Common myeloid progenitor, CD34-positive (primary cell): ENCODE data around the gene KXD1.
A peak's percentile ranks its signal among the peaks of the same experiment; 100 is the strongest.

Experiments
- CTCF ChIA-PET: fragments of 350-600 bp; sonication (Branson Sonifier 250); formaldehyde crosslinking; loops from one replicate; lab custom pipeline; 2021; ENCODE audit warnings: antibody characterized with exemption; lab: Charles Lee
- POLR2A ChIA-PET: fragments of 350-600 bp; sonication (Branson Sonifier 250); formaldehyde crosslinking; loops from one replicate; lab custom pipeline; 2021; ENCODE audit warnings: antibody characterized with exemption; lab: Charles Lee
- DNase-seq, 3 donors: peaks; one replicate each; pipeline versions ENCODE4 v3.0.0 to v3.0.0-alpha.2; 2013
- H3K27ac ChIP-seq, 2 experiments: 1 replicate in 1 of 2; 2 replicates in 1 of 2; pipeline ENCODE4 v1.7.0; 2013; ENCODE audit warnings: inconsistent platforms in 2 of 2, low read length in 2 of 2, mild to moderate bottlenecking in 2 of 2, low read depth in 1 of 2, moderate library complexity in 1 of 2; ENCODE audit not compliant: severe bottlenecking in 2 of 2, insufficient read depth in 1 of 2, poor library complexity in 1 of 2
- H3K27me3 ChIP-seq, 5 experiments: replicated peaks in 2 of 5; 1 replicate in 3 of 5; 2 replicates in 2 of 5; pipeline versions ENCODE4 v1.6.1 to v1.7.0; 2013; ENCODE audit warnings: low read length in 4 of 5, mild to moderate bottlenecking in 2 of 5, moderate library complexity in 2 of 5, inconsistent platforms in 1 of 5; ENCODE audit not compliant: insufficient read depth in 5 of 5, control insufficient read depth in 4 of 5
- H3K36me3 ChIP-seq, 4 experiments: 1 replicate in 2 of 4; 2 replicates in 2 of 4; pipeline versions ENCODE4 v1.6.1 to v1.7.0; 2013; ENCODE audit warnings: low read length in 3 of 4, control low read depth in 1 of 4, mild to moderate bottlenecking in 1 of 4; ENCODE audit not compliant: control insufficient read depth in 4 of 4, insufficient read depth in 4 of 4
- H3K4me1 ChIP-seq, 4 experiments: 1 replicate in 3 of 4; 2 replicates in 1 of 4; pipeline versions ENCODE4 v1.6.1 to v1.7.1; 2013; ENCODE audit warnings: low read length in 3 of 4, mild to moderate bottlenecking in 3 of 4, control low read depth in 1 of 4, inconsistent platforms in 1 of 4, moderate library complexity in 1 of 4; ENCODE audit not compliant: control insufficient read depth in 4 of 4, insufficient read depth in 4 of 4; ENCODE audit errors: control extremely low read depth in 1 of 4
- H3K4me3 ChIP-seq, 7 experiments: 1 replicate in 4 of 7; 2 replicates in 3 of 7; pipeline versions ENCODE4 v1.5.1 to v1.7.0; 2013; ENCODE audit warnings: mild to moderate bottlenecking in 7 of 7, low read length in 6 of 7, moderate library complexity in 6 of 7, inconsistent platforms in 2 of 7, low read depth in 2 of 7, control low read depth in 1 of 7; ENCODE audit not compliant: insufficient read depth in 4 of 7, control insufficient read depth in 1 of 7; ENCODE audit errors: extremely low read depth in 1 of 7
- H3K9me3 ChIP-seq, 5 experiments: 1 replicate in 4 of 5; 2 replicates in 1 of 5; pipeline versions ENCODE4 v1.6.1 to v1.7.1; 2013; ENCODE audit warnings: low read length in 4 of 5, mild to moderate bottlenecking in 2 of 5, inconsistent platforms in 1 of 5, low read depth in 1 of 5, moderate library complexity in 1 of 5; ENCODE audit not compliant: control insufficient read depth in 4 of 5, insufficient read depth in 2 of 5; ENCODE audit errors: control extremely low read depth in 1 of 5
- WGBS: methylation state at CpG from one replicate; pipeline ENCODE4 v1.1.5; 2013; ENCODE audit not compliant: insufficient coverage; 5-methylcytosine and 5-hydroxymethylcytosine counted together

Gene KXD1

DNA sequence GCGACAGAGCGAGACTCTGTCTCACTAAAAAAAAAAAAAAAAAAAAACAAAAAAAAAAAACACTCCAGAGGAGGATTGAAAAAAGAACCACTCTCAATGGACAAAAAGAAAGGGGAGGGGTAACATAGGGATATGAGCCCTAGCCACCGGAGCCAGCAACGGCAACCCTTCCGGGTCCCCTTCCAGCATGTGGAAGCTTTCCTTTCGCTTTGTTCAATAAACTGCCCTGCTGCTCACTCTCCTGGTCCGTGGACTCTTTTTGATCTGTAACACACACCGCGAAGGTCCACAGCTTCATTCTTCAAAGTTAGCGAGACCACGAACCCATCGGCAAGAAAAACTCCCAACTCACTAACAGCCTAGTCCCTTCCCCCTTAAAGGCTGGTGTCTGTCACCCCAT lies 29.9 kb downstream of the KXD1 start:
- H3K9me3 ChIP-seq, result no peaks in the 10 kb centered on the region
- ChIA-PET POLR2A (interaction anchor here (2.6 kb wide), 1 partner anchor 16 kb away, joined by 15 read pairs; the partner anchor contains the start of gene UBA52), CTCF (interaction anchor here (0.5 to 4.5 kb wide), 11 partner anchors 9 to 260 kb away, joined by 3 to 43 read pairs (median 4); partner anchors contain the start of genes ELL, TMEM59L and UBA52)
- H3K36me3 ChIP-seq, result peaks cover 0 to 14% (median 7%) of the 10 kb centered on the region in 4 experiments
- peak overlapping the region in 2 of 7 experiments; percentile 78 to 79 for H3K4me3 ChIP-seq
- peaks cover 5 to 42% (median 28%) of the 10 kb centered on the region in 4 experiments for H3K4me1 ChIP-seq
- H3K27ac ChIP-seq, result no peak overlapping the region
- no peaks in the 10 kb centered on the region for H3K27me3 ChIP-seq
- WGBS, result 90% methylated on average over 10 of the region's 12 CpGs
- peak in 1 of 3 donors; percentile 29 for DNase-seq

DNA sequence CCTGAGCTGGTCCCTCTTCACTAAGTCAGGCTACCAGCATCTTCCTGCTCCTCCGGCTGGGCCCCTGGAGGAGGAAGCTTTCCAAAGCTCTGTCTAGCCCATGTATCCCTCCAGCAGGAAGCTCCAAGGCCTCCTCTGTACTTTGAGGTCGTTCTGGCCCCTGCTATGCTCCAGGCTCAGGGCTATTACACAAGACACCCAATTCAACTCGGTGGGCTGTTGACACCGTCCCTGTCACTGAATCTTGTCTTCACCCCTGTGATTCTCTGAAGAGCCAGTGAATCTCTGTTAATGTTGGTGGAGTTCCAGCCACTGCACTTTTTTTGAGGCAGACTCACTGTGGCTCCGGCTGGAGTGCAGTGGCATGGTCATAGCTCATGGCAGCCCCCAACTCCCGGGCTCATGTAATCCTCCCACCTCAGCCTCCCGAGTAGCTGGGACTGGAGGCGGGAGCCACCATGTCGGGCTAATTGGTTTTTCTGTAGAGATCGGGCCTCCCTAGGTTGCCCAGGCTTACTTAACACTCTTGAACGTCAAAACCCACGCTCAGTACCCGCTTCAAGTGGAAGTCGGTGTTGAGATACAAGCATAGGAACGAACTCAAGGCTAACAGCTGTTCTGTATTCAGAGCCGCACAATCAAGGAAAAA lies 30.4 kb downstream of the KXD1 start:
- peaks cover 5 to 42% (median 28%) of the 10 kb centered on the region in 4 experiments for H3K4me1 ChIP-seq
- peaks cover 0 to 14% (median 7%) of the 10 kb centered on the region in 4 experiments for H3K36me3 ChIP-seq
- DNase-seq, result peak in 1 of 3 donors; percentile 35
- H3K27me3 ChIP-seq, result no peaks in the 10 kb centered on the region
- H3K4me3 ChIP-seq, result peak overlapping the region; percentile 56 to 84 (median 71)
- H3K9me3 ChIP-seq, result no peaks in the 10 kb centered on the region
- ChIA-PET POLR2A (interaction anchor here (0.9 to 2.6 kb wide), 2 partner anchors 16 to 85 kb away, joined by 3 to 15 read pairs; partner anchors contain the start of gene UBA52), CTCF (interaction anchor here (0.5 to 4.5 kb wide), 14 partner anchors 9 to 260 kb away, joined by 3 to 43 read pairs (median 3); partner anchors contain the start of genes ELL, TMEM59L and UBA52)
- 39% methylated on average over 9 of the region's 16 CpGs for WGBS
- peak overlapping the region in 1 of 2 experiments; percentile 81 for H3K27ac ChIP-seq

- ChIA-PET CTCF (interaction anchor here (0.6 to 4.5 kb wide), 18 partner anchors 8 to 278 kb away, joined by 3 to 43 read pairs (median 4); partner anchors contain the start of genes TMEM59L and UBA52), POLR2A (interaction anchor here (0.6 to 2.6 kb wide), 5 partner anchors 12 to 86 kb away, joined by 3 to 15 read pairs (median 3); partner anchors contain the start of gene UBA52)
- peak; percentile 90 to 94 (median 92) for DNase-seq
- H3K27me3 ChIP-seq, result peaks cover 0 to 3% (median 0%) of the 10 kb centered on the region in 5 experiments
- peak within 1 kb of the TSS in 1 of 2 experiments; percentile 81 for H3K27ac ChIP-seq
- H3K9me3 ChIP-seq, result no peaks in the 10 kb centered on the region
- peak within 1 kb of the TSS; percentile 56 to 84 (median 71) for H3K4me3 ChIP-seq
- peaks cover 5 to 48% (median 30%) of the 10 kb centered on the region in 4 experiments for H3K4me1 ChIP-seq
- H3K36me3 ChIP-seq, result peaks cover 0 to 14% (median 7%) of the 10 kb centered on the region in 4 experiments
- 0% methylated on average over 49 of the region's 72 CpGs for WGBS
Measured at GRCh38 chr19:18588611-18589379, 31.1 kb downstream of the KXD1 start, which contains the start of gene REX1BD. TSS of gene REX1BD (plus strand) at chr19:18588798. CDS start at chr19:18588802, 4 bp downstream.

DNA sequence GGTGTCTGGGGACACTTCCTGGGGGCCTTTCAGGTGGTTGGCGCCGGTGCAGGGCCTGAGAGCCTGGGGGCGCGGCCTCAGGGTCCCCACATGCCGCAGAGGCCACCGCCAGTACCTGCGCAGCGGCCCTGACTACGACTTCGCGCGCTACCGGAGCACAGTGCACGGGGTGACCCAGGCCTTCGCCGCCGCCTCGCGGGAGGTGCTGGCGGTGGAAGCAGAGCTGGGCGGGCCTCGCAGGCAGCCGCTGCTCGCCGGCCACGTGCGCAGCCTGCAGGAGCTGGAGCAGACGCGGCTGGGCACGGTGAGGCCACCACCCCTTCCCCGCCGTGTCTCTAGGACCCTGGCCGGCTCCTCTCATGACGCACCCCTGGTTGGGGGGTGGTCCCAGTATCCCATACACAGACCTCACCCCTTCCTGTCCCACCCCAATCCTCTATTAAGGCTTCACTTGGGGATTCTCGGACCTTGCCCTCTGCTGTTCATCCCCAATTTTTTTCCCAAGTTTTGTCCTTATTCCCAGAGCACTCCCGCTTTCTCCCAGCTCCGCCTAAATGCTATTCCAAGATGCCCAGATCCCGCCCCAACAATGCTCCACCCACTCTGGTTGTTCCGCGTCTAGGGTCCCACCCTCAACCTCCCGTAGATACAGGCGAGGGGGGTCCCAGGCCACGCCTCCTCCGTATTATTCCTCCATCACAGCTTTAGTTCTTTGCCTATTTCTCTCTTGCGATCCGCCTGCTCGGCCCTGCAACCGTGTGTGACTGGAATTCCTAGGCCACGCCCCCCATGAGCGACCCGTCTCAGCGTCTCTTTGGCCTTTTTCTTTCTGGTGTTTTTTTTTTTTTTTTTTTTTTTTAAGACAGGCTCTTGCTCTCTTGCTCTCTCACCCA lies 32.0 kb downstream of the KXD1 start:
- Histone ChIP-seq H3K27me3 (peaks cover 0 to 3% (median 0%) of the 10 kb centered on the region in 5 experiments), H3K36me3 (peaks cover 0 to 14% (median 7%) of the 10 kb centered on the region in 4 experiments), H3K4me3 (peak overlapping the region; percentile 30 to 84 (median 71)), H3K4me1 (peaks cover 5 to 55% (median 36%) of the 10 kb centered on the region in 4 experiments), H3K27ac (peak overlapping the region in 1 of 2 experiments; percentile 81), H3K9me3 (no peaks in the 10 kb centered on the region)
- DNase-seq, result peak; percentile 75 to 86 (median 81)
- 13% methylated on average over 45 of the region's 52 CpGs for WGBS
- POLR2A ChIA-PET, result interaction anchor here (0.6 to 2.6 kb wide), 4 partner anchors 12 to 19 kb away, joined by 3 to 15 read pairs (median 3); partner anchors contain the start of gene UBA52
- CTCF ChIA-PET, result interaction anchor here (0.6 to 4.5 kb wide), 17 partner anchors 9 to 530 kb away, joined by 3 to 43 read pairs (median 4); partner anchors contain the start of gene UBA52

DNA sequence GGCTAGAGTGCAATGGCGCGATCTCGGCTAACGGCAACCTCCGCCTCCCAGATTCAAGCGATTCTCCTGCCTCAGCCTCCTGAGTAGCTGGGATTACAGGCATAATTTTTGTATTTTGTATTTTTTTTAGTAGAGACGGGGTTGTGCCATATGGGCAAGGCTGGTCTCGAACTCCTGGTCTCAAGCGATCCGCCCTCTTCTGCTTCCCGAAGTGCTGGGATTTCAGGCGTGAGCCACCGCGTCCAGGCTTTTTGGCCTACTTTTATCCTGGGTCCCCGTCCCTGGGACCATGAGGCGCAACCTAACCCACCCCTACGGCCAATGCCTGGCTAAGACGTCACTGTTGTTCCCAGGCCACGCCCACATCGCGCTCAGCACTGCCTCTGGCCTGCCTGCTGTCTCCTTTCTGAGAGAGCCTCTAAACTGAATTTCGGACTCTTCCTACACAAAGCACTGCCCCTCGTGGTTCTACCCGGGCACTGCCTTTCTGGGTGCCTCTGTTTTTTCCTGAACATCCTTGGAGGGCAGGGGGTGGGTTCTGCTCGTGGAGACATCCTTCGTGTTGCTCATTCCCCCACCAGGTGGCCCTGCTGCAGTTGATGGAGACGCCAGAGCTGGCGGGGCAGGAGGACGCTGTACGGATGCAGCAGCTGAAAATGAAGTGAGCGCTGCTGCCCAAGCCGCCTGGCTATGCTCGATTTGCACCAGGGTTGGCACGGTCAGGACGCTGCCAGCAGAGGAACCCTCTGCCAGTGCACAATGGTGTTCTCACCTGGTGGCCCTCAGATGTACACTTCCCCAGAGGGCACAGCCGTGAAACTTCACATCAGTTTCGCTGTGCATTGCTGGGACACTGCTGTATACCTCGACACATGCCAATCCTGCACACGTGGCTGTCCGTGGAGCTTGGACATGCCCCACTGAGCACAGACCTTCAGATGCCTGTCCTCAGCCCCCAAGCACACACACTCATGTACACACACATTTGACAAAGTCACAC lies 32.9 kb downstream of the KXD1 start:
- ChIA-PET CTCF (interaction anchor here (0.7 to 4.5 kb wide), 7 partner anchors 10 to 531 kb away, joined by 3 to 43 read pairs (median 5); partner anchors contain the start of gene UBA52), POLR2A (interaction anchor here (2.6 kb wide), 1 partner anchor 19 kb away, joined by 15 read pairs; the partner anchor contains the start of gene UBA52)
- Histone ChIP-seq H3K9me3 (no peaks in the 10 kb centered on the region), H3K27me3 (peaks cover 0 to 12% (median 6%) of the 10 kb centered on the region in 5 experiments), H3K27ac (peak overlapping the region in 1 of 2 experiments; percentile 22), H3K4me1 (peaks cover 5 to 58% (median 44%) of the 10 kb centered on the region in 4 experiments), H3K4me3 (peak overlapping the region in 5 of 7 experiments; percentile 21 to 84 (median 78)), H3K36me3 (peaks cover 0 to 14% (median 7%) of the 10 kb centered on the region in 4 experiments)
- WGBS, result 79% methylated on average over 38 of the region's 40 CpGs
- DNase-seq, result peak; percentile 57 to 88 (median 75)
